OCI-LY1 (cell line): ENCODE results near the gene CCNL2.

Source experiments
- CTCF ChIP-seq: fragments of 200-600 bp; sonication (generic), shearing (Covaris generic); IDR thresholded peaks from 2 replicates; pipeline ENCODE4 v1.5.1; 2017; ENCODE audit warnings: mild to moderate bottlenecking, antibody characterized with exemption, low read length, moderate library complexity, mixed read lengths
- EZH2 ChIP-seq: fragments of 200-600 bp; sonication (generic), shearing (Covaris generic); IDR thresholded peaks from 2 replicates; pipeline ENCODE4 v1.8.0; 2017; ENCODE audit warnings: borderline replicate concordance, mixed run types, mild to moderate bottlenecking, antibody characterized with exemption, low read length, moderate library complexity, mixed read lengths

GRCh38 chr1:1340791-1341548 is 58.2 kb downstream of the CCNL2 start:
- no peak for TF ChIP-seq CTCF
- TF ChIP-seq EZH2 = no peak
